Measurements from ENCODE around the gene TCOF1.

GRCh38 chr5:150411245-150411979, 53.9 kb downstream of the TCOF1 start:
- TF ChIP-seq CTCF (IDR thresholded peaks at IDR 0.05) (no peak), POLR2AphosphoS5 (IDR thresholded peaks at IDR 0.05) (no peak)
